ENCODE data around the gene KNDC1.
"Not testable (repeated sequence)": the region's sequence is repeated elsewhere in the genome, so short reads cannot be mapped to it uniquely, and the experiment has no call there.

The KNDC1 gene

GRCh38 chr10:133135116-133135465 lies 24.9 kb upstream of the KNDC1 start:
- no peak for DNase-seq
- in situ Hi-C loops (cut with MboI; ENCODE audit: low pct_unique_long_range_greater_than_20kb, low sequenced_read_pairs): no loop called here

- in situ Hi-C loops (cut with MboI; ENCODE audit: low pct_unique_long_range_greater_than_20kb, low sequenced_read_pairs); DNase-seq: not testable (repeated sequence)
Measured at GRCh38 chr10:133137486-133138145, 22.4 kb upstream of the KNDC1 start.

- DNase-seq: no peak
- in situ Hi-C loops (cut with MboI; ENCODE audit: low pct_unique_long_range_greater_than_20kb, low sequenced_read_pairs): no loop called here
Measured at GRCh38 chr10:133139551-133140065, 20.4 kb upstream of the KNDC1 start.

GRCh38 chr10:133140417-133141143 lies 19.4 kb upstream of the KNDC1 start:
- in situ Hi-C loops (cut with MboI; ENCODE audit: low pct_unique_long_range_greater_than_20kb, low sequenced_read_pairs): no loop called here
- no peak for DNase-seq

- DNase-seq: no peak
- in situ Hi-C loops (cut with MboI; ENCODE audit: low pct_unique_long_range_greater_than_20kb, low sequenced_read_pairs): no loop called here
Measured at GRCh38 chr10:133141144-133141957, 18.7 kb upstream of the KNDC1 start.

GRCh38 chr10:133141958-133142340 lies 18.1 kb upstream of the KNDC1 start:
- DNase-seq: no peak
- in situ Hi-C loops (cut with MboI; ENCODE audit: low pct_unique_long_range_greater_than_20kb, low sequenced_read_pairs): no loop called here

GRCh38 chr10:133142523-133143199 lies 17.4 kb upstream of the KNDC1 start:
- in situ Hi-C loops (cut with MboI; ENCODE audit: low pct_unique_long_range_greater_than_20kb, low sequenced_read_pairs): no loop called here
- no peak for DNase-seq

GRCh38 chr10:133143200-133143533 lies 16.9 kb upstream of the KNDC1 start:
- no peak for DNase-seq
- in situ Hi-C loops (cut with MboI; ENCODE audit: low pct_unique_long_range_greater_than_20kb, low sequenced_read_pairs): no loop called here

GRCh38 chr10:133143546-133143945 lies 16.5 kb upstream of the KNDC1 start:
- in situ Hi-C loops (cut with MboI; ENCODE audit: low pct_unique_long_range_greater_than_20kb, low sequenced_read_pairs): no loop called here
- no peak for DNase-seq

- in situ Hi-C loops (cut with MboI; ENCODE audit: low pct_unique_long_range_greater_than_20kb, low sequenced_read_pairs): no loop called here
Measured at GRCh38 chr10:133144771-133145170, 15.2 kb upstream of the KNDC1 start.

GRCh38 chr10:133150226-133150625 lies 9.8 kb upstream of the KNDC1 start:
- DNase-seq: no peak
- in situ Hi-C loops (cut with MboI; ENCODE audit: low pct_unique_long_range_greater_than_20kb, low sequenced_read_pairs): no loop called here

More at GRCh38 chr10:133144771-133145170, 15.2 kb upstream of the KNDC1 start:
- DNase-seq: no peak

GRCh38 chr10:133150656-133151055 lies 9.4 kb upstream of the KNDC1 start:
- no peak for DNase-seq
- in situ Hi-C loops (cut with MboI; ENCODE audit: low pct_unique_long_range_greater_than_20kb, low sequenced_read_pairs): no loop called here

- in situ Hi-C loops (cut with MboI; ENCODE audit: low pct_unique_long_range_greater_than_20kb, low sequenced_read_pairs); DNase-seq: not testable (repeated sequence)
Measured at GRCh38 chr10:133151071-133151470, 8.9 kb upstream of the KNDC1 start.

GRCh38 chr10:133151543-133151972 lies 8.5 kb upstream of the KNDC1 start:
- DNase-seq: no peak
- in situ Hi-C loops (cut with MboI; ENCODE audit: low pct_unique_long_range_greater_than_20kb, low sequenced_read_pairs): no loop called here

- in situ Hi-C loops (cut with MboI; ENCODE audit: low pct_unique_long_range_greater_than_20kb, low sequenced_read_pairs): no loop called here
- no peak for DNase-seq
Measured at GRCh38 chr10:133154411-133154810, 5.6 kb upstream of the KNDC1 start.

- in situ Hi-C loops (cut with MboI; ENCODE audit: low pct_unique_long_range_greater_than_20kb, low sequenced_read_pairs): no loop called here
- no peak for DNase-seq
Measured at GRCh38 chr10:133154996-133155778, 4.8 kb upstream of the KNDC1 start.

GRCh38 chr10:133156674-133157579 lies 3.1 kb upstream of the KNDC1 start:
- in situ Hi-C loops (cut with MboI; ENCODE audit: low pct_unique_long_range_greater_than_20kb, low sequenced_read_pairs): no loop called here
- no peak for DNase-seq

Data from KBM-7 (cell line).